HepG2 (cell line): Measurements from ENCODE around the gene CELSR3. TPM values are rescaled to one million over a fixed set of nuclear protein-coding genes. Genes with fewer than 3 reads are reported as not detected.

Experiments used
- CAMTA2 ChIP-seq: sonication (generic); formaldehyde crosslinking; IDR thresholded peaks from 2 replicates; pipeline ENCODE4 v1.4.0; 2020; ENCODE audit warnings: mild to moderate bottlenecking, missing genetic modification reagents, borderline replicate concordance
- CC2D1A ChIP-seq: sonication (generic); formaldehyde crosslinking; IDR thresholded peaks from 2 replicates; pipeline ENCODE4 v1.8.1; 2023; ENCODE audit warnings: mild to moderate bottlenecking, missing genetic modification reagents
- DNMT1 ChIP-seq: sonication (generic); formaldehyde crosslinking; IDR thresholded peaks from 2 replicates; pipeline ENCODE4 v1.5.1; 2020; ENCODE audit warnings: mild to moderate bottlenecking, missing genetic modification reagents
- HMGXB3 ChIP-seq: sonication (generic); formaldehyde crosslinking; IDR thresholded peaks from 2 replicates; pipeline ENCODE4 v1.4.0; 2020; ENCODE audit warnings: missing genetic modification reagents, borderline replicate concordance
- JUND ChIP-seq: sonication (generic); formaldehyde crosslinking; IDR thresholded peaks from 2 replicates; pipeline ENCODE4 v1.8.0; 2022; ENCODE audit warnings: mild to moderate bottlenecking, missing genetic modification reagents
- MAFF ChIP-seq: IDR thresholded peaks from 2 replicates; pipeline ENCODE4 v1.6.1; 2011; ENCODE audit warnings: low read depth, low read length, improper control_type of control experiment
- MEF2D ChIP-seq: sonication (generic); formaldehyde crosslinking; IDR thresholded peaks from 2 replicates; pipeline ENCODE4 v1.5.1; 2020; ENCODE audit warnings: mild to moderate bottlenecking, missing genetic modification reagents
- MIXL1 ChIP-seq: IDR thresholded peaks from 2 replicates; pipeline ENCODE4 v1.6.1; 2016
- MNT ChIP-seq: fragments of 450-650 bp; IDR thresholded peaks from 2 replicates; pipeline ENCODE4 v1.6.1; 2016
- NR2F6 ChIP-seq, 2 experiments: IDR thresholded peaks; 2 replicates each; pipeline ENCODE4 v1.6.1; 2016; ENCODE audit warnings: antibody characterized with exemption in 1 of 2, mild to moderate bottlenecking in 1 of 2
- PBX3 ChIP-seq: sonication (generic); formaldehyde crosslinking; IDR thresholded peaks from 2 replicates; pipeline ENCODE4 v1.8.1; 2023; ENCODE audit warnings: missing genetic modification reagents, inconsistent platforms, borderline replicate concordance
- RCOR2 ChIP-seq: IDR thresholded peaks from 2 replicates; pipeline ENCODE4 v1.6.1; 2016; ENCODE audit warnings: missing biosample characterization, missing genetic modification reagents
- SKIL ChIP-seq: sonication (generic); formaldehyde crosslinking; IDR thresholded peaks from 2 replicates; pipeline ENCODE4 v1.8.0; 2022; ENCODE audit warnings: missing genetic modification reagents, mild to moderate bottlenecking, moderate library complexity, borderline replicate concordance
- SMAD1 ChIP-seq: sonication (generic); formaldehyde crosslinking; IDR thresholded peaks from 2 replicates; pipeline ENCODE4 v1.4.0; 2020; ENCODE audit warnings: missing genetic modification reagents, low read depth, mild to moderate bottlenecking, borderline replicate concordance
- SP140L ChIP-seq: sonication (generic); formaldehyde crosslinking; IDR thresholded peaks from 2 replicates; pipeline ENCODE4 v1.4.0; 2020; ENCODE audit warnings: missing genetic modification reagents, borderline replicate concordance
- THYN1 ChIP-seq: sonication (generic); formaldehyde crosslinking; IDR thresholded peaks from 2 replicates; pipeline ENCODE4 v1.8.1; 2023; ENCODE audit warnings: low read depth, mild to moderate bottlenecking, moderate library complexity, missing genetic modification reagents, borderline replicate concordance
- ZNF251 ChIP-seq: sonication (generic); formaldehyde crosslinking; IDR thresholded peaks from 2 replicates; pipeline ENCODE4 v1.9.0; 2021; ENCODE audit warnings: mild to moderate bottlenecking, missing genetic modification reagents
- ZNF431 ChIP-seq: sonication (generic); formaldehyde crosslinking; IDR thresholded peaks from 2 replicates; pipeline ENCODE4 v1.9.0; 2022; ENCODE audit warnings: missing genetic modification reagents, low read depth, mild to moderate bottlenecking, borderline replicate concordance
- ZNF563 ChIP-seq: sonication (generic); formaldehyde crosslinking; IDR thresholded peaks from 2 replicates; pipeline ENCODE4 v1.8.0; 2022; ENCODE audit warnings: mild to moderate bottlenecking, moderate library complexity, missing genetic modification reagents
- ZNF607 ChIP-seq: sonication (generic); formaldehyde crosslinking; IDR thresholded peaks from 2 replicates; pipeline ENCODE4 v1.5.1; 2020; ENCODE audit warnings: missing genetic modification reagents, mild to moderate bottlenecking, borderline replicate concordance
- ZNF839 ChIP-seq: sonication (generic); formaldehyde crosslinking; IDR thresholded peaks from 2 replicates; pipeline ENCODE4 v1.4.0; 2020; ENCODE audit warnings: missing genetic modification reagents, mild to moderate bottlenecking, borderline replicate concordance
- polyA plus RNA-seq, 8 experiments: library from polyadenylated mRNA; depleted of rRNA in 3 of 8; stranded (reverse) in 7 of 8; unstranded in 1 of 8; fragments of >200 nt; fragmentation: Illumina TruSeq in 4 of 8; extraction: Trizol in 4 of 8; gene quantifications; 2 replicates each; pipeline versions ENCODE4 v1.2.1 to v1.2.3, GENCODE V29; 2011 to 2016; ENCODE audit warnings: low read depth in 4 of 8, missing spikeins in 1 of 8, mixed read lengths in 1 of 8; ENCODE audit not compliant: insufficient read depth in 1 of 8
- total RNA-seq, 5 experiments: library from RNA; depleted of rRNA; stranded (reverse); fragments of >200 nt; fragmentation: Illumina TruSeq; extraction: Trizol; gene quantifications; 2 replicates each; pipeline ENCODE4 v1.2.3, GENCODE V29; 2016; ENCODE audit warnings: low read depth in 1 of 5

The CELSR3 gene
- total and polyA plus RNA-seq, 2 of the 13 experiments (the other 11 are each of a cell fraction or from before 2014, with no cell fraction given) = 5.4 to 6.7 TPM

- peak; percentile 99 for TF ChIP-seq HMGXB3 (CRISPR knock-in tag)
- no peak for TF ChIP-seq NR2F6 (IDR thresholded peaks at IDR 0.05)
- peak; percentile 94 for TF ChIP-seq NR2F6 (CRISPR knock-in tag; IDR thresholded peaks at IDR 0.05)
- TF ChIP-seq RCOR2 (CRISPR knock-in tag) = peak; percentile 94
- TF ChIP-seq MIXL1 (CRISPR knock-in tag) = peak; percentile 100
- peak; percentile 100 for TF ChIP-seq ZNF607 (CRISPR knock-in tag)
- TF ChIP-seq SP140L (CRISPR knock-in tag) = peak; percentile 100
- TF ChIP-seq CC2D1A (CRISPR knock-in tag) = peak; percentile 100
- peak; percentile 99 for TF ChIP-seq MEF2D (CRISPR knock-in tag)
- peak; percentile 100 for TF ChIP-seq ZNF251 (CRISPR knock-in tag)
- TF ChIP-seq ZNF431 (CRISPR knock-in tag) = peak; percentile 100
- peak; percentile 100 for TF ChIP-seq DNMT1 (CRISPR knock-in tag)
- peak; percentile 100 for TF ChIP-seq CAMTA2 (CRISPR knock-in tag)
- TF ChIP-seq THYN1 (CRISPR knock-in tag) = peak; percentile 99
- TF ChIP-seq ZNF563 (CRISPR knock-in tag) = peak; percentile 100
- no peak for TF ChIP-seq MAFF
- TF ChIP-seq ZNF839 (CRISPR knock-in tag) = peak; percentile 100
- peak; percentile 97 for TF ChIP-seq SKIL (CRISPR knock-in tag)
- TF ChIP-seq MNT = peak; percentile 69
- peak; percentile 100 for TF ChIP-seq PBX3
- peak; percentile 98; the same call in 1 of the 2 replicates for TF ChIP-seq SMAD1 (CRISPR knock-in tag)
- TF ChIP-seq JUND (CRISPR knock-in tag) = peak; percentile 95
These were observed 1.1 kb downstream of the CELSR3 start (continued) for GRCh38 chr3:48661501-48662144.
